ENCODE data around the gene FGF4.

The FGF4 gene

GRCh38 chr11:69804769-69805508 is 29.8 kb upstream of the FGF4 start:
- no peaks in the 10 kb centered on the region; the same call in 1 of the 2 replicates for H3K9me2 ChIP-seq (replicated peaks; ENCODE audit: control insufficient read depth, low read length)
- no peaks in the 10 kb centered on the region for H4K20me1 ChIP-seq (ENCODE audit: control insufficient read depth, insufficient read depth, low read depth, low read length)
- TF ChIP-seq EZH2phosphoT487 (IDR thresholded peaks at IDR 0.05; ENCODE audit: borderline replicate concordance, low read length): no peak
- TF ChIP-seq CTCF (IDR thresholded peaks at IDR 0.05; ENCODE audit: low read depth, low read length, poor library complexity, severe bottlenecking): no peak
- H3K79me2 ChIP-seq (ENCODE audit: control insufficient read depth, low read length): no peaks in the 10 kb centered on the region
- H3K4me2 ChIP-seq (ENCODE audit: low read length): no peak overlapping the region
- no peaks in the 10 kb centered on the region for H3K9me3 ChIP-seq (ENCODE audit: control insufficient read depth, insufficient read depth, low read length)
- H3K27ac ChIP-seq (ENCODE audit: low read depth, low read length): no peak overlapping the region
- no peaks in the 10 kb centered on the region for H3K36me3 ChIP-seq (ENCODE audit: control insufficient read depth, low read length)
- H3K27me3 ChIP-seq (ENCODE audit: control insufficient read depth, low read length): no peaks in the 10 kb centered on the region
- no peaks in the 10 kb centered on the region for H3K4me1 ChIP-seq (ENCODE audit: control insufficient read depth, low read length)
- H3F3A ChIP-seq (ENCODE audit: control insufficient read depth, insufficient read depth): no peaks in the 10 kb centered on the region
- H3K4me3 ChIP-seq (ENCODE audit: low read length): no peak overlapping the region

- Histone ChIP-seq H3K9me3 (ENCODE audit: control insufficient read depth, insufficient read depth, low read length) (no peaks in the 10 kb centered on the region), H3K4me1 (ENCODE audit: control insufficient read depth, low read length) (no peaks in the 10 kb centered on the region), H3K4me3 (ENCODE audit: low read length) (no peak overlapping the region), H4K20me1 (ENCODE audit: control insufficient read depth, insufficient read depth, low read depth, low read length) (no peaks in the 10 kb centered on the region), H3K4me2 (ENCODE audit: low read length) (no peak overlapping the region), H3K36me3 (ENCODE audit: control insufficient read depth, low read length) (no peaks in the 10 kb centered on the region), H3K27me3 (ENCODE audit: control insufficient read depth, low read length) (no peaks in the 10 kb centered on the region), H3K79me2 (ENCODE audit: control insufficient read depth, low read length) (no peaks in the 10 kb centered on the region), H3F3A (ENCODE audit: control insufficient read depth, insufficient read depth) (no peaks in the 10 kb centered on the region), H3K9me2 (replicated peaks; ENCODE audit: control insufficient read depth, low read length) (no peaks in the 10 kb centered on the region; the same call in 1 of the 2 replicates), H3K27ac (ENCODE audit: low read depth, low read length) (no peak overlapping the region)
- no peak for TF ChIP-seq CTCF (IDR thresholded peaks at IDR 0.05; ENCODE audit: low read depth, low read length, poor library complexity, severe bottlenecking)
- no peak for TF ChIP-seq EZH2phosphoT487 (IDR thresholded peaks at IDR 0.05; ENCODE audit: borderline replicate concordance, low read length)
These were observed 28.6 kb upstream of the FGF4 start for GRCh38 chr11:69803604-69804218.

- Histone ChIP-seq H3K27ac (ENCODE audit: low read depth, low read length) (no peak overlapping the region), H3K9me2 (replicated peaks; ENCODE audit: control insufficient read depth, low read length) (no peaks in the 10 kb centered on the region; the same call in 1 of the 2 replicates), H3K9me3 (ENCODE audit: control insufficient read depth, insufficient read depth, low read length) (no peaks in the 10 kb centered on the region), H3K4me1 (ENCODE audit: control insufficient read depth, low read length) (no peaks in the 10 kb centered on the region), H3K79me2 (ENCODE audit: control insufficient read depth, low read length) (no peaks in the 10 kb centered on the region), H3F3A (ENCODE audit: control insufficient read depth, insufficient read depth) (no peaks in the 10 kb centered on the region), H4K20me1 (ENCODE audit: control insufficient read depth, insufficient read depth, low read depth, low read length) (no peaks in the 10 kb centered on the region), H3K4me3 (ENCODE audit: low read length) (no peak overlapping the region), H3K36me3 (ENCODE audit: control insufficient read depth, low read length) (no peaks in the 10 kb centered on the region), H3K4me2 (ENCODE audit: low read length) (no peak overlapping the region), H3K27me3 (ENCODE audit: control insufficient read depth, low read length) (no peaks in the 10 kb centered on the region)
- TF ChIP-seq EZH2phosphoT487 (IDR thresholded peaks at IDR 0.05; ENCODE audit: borderline replicate concordance, low read length) (no peak), CTCF (IDR thresholded peaks at IDR 0.05; ENCODE audit: low read depth, low read length, poor library complexity, severe bottlenecking) (no peak)
These were observed 27.9 kb upstream of the FGF4 start for GRCh38 chr11:69803022-69803421.
